GM23338 (cell line): ENCODE data around the gene ADAMTS15.

ENCODE experiments used
- CREB1 ChIP-seq: fragments of 250-450 bp; sonication (Bioruptor Pico); IDR thresholded peaks from 2 replicates; pipeline ENCODE4 v1.5.0; 2020; ENCODE audit warnings: low read depth, mild to moderate bottlenecking, moderate library complexity
- EZH2 ChIP-seq: fragments of 200-600 bp; sonication (generic); IDR thresholded peaks from one replicate; pipeline ENCODE4 v1.8.0; 2017; ENCODE audit warnings: antibody characterized with exemption, mild to moderate bottlenecking, low read depth; ENCODE audit not compliant: unreplicated experiment
- EZH2phosphoT487 ChIP-seq: fragments of 200-600 bp; sonication (generic); IDR thresholded peaks from one replicate; pipeline ENCODE4 v1.8.1; 2018; ENCODE audit warnings: antibody characterized with exemption; ENCODE audit not compliant: unreplicated experiment
- JUNB ChIP-seq: IDR thresholded peaks from one replicate; pipeline ENCODE4 v1.6.1; 2016; ENCODE audit warnings: antibody characterized with exemption; ENCODE audit not compliant: unreplicated experiment
- NANOG ChIP-seq: IDR thresholded peaks from 2 replicates; pipeline ENCODE4 v1.6.1; 2016; ENCODE audit warnings: antibody characterized with exemption, borderline replicate concordance
- POLR2AphosphoS5 ChIP-seq: IDR thresholded peaks from 2 replicates; pipeline ENCODE4 v1.6.1; 2016; ENCODE audit warnings: antibody characterized with exemption, low read depth
- STAT1 ChIP-seq: IDR thresholded peaks from one replicate; pipeline ENCODE4 v1.6.1; 2016; ENCODE audit warnings: antibody characterized with exemption; ENCODE audit not compliant: unreplicated experiment
- ZNF114 ChIP-seq: fragments of 250-450 bp; sonication (Bioruptor Pico); IDR thresholded peaks from 2 replicates; pipeline ENCODE4 v1.5.0; 2020; ENCODE audit warnings: mild to moderate bottlenecking, moderate library complexity
- ZNF331 ChIP-seq: fragments of 250-450 bp; sonication (Bioruptor Pico); IDR thresholded peaks from 2 replicates; pipeline ENCODE4 v1.5.0; 2020; ENCODE audit warnings: low read depth, mild to moderate bottlenecking, moderate library complexity
- TF ChIP-seq, protein P1 (sequence below), 2 experiments: fragments of 200-600 bp in 1 of 2; sonication (generic) in 1 of 2; conservative IDR thresholded peaks; 2 replicates each; pipeline versions ENCODE4 v1.5.1 to v1.6.1; 2016 to 2017; ENCODE audit warnings: antibody characterized with exemption in 2 of 2, low read depth in 2 of 2, mild to moderate bottlenecking in 2 of 2, moderate library complexity in 1 of 2
- TF ChIP-seq, protein P2 (sequence below): IDR thresholded peaks from one replicate; pipeline ENCODE4 v1.6.1; 2018; ENCODE audit warnings: antibody characterized with exemption; ENCODE audit not compliant: unreplicated experiment
- TF ChIP-seq, protein P3 (sequence below): fragments of 250-450 bp; sonication (Bioruptor Pico); IDR thresholded peaks from 2 replicates; pipeline ENCODE4 v1.5.0; 2020; ENCODE audit warnings: mild to moderate bottlenecking, moderate library complexity
- TF ChIP-seq, protein P4 (sequence below): IDR thresholded peaks from 2 replicates; pipeline ENCODE4 v1.6.1; 2016; ENCODE audit warnings: antibody characterized with exemption

DNA sequence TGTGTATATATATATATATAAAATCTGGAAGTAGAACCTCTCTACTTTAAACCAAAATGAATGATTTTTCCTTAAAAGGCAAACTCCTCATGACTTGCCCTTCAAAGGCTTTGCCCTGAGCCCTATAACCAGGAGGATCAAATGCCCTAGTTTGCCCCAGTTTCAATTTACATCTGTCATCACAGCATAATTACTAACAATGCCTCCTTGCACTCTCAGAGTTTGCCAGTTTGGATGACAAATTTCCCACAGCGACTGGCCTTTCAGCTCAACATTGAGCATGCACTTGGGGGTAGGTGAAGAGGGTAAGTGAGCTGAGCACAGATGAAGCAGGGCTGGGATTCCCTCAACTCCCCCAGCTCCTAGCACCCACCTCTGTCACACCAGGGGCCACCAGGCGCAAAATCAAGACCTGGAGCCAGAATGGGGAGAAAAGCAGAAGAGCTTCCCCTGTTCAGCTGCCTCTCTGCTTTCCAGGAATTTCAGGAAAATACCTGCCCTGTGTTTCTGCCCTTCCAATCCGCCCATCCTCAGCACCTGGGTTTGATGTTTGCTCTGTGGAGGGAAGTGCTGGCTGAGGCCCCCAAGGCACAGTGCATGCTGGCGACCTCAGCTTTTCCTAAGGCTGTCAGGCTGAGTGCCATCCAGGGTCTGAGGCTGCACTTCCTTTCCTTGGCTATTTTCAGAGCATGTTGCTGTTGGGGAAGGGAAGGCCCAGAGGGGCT, 67.5 kb downstream of the ADAMTS15 start:
- no peak for TF ChIP-seq JUNB
- TF ChIP-seq, protein P1, sequence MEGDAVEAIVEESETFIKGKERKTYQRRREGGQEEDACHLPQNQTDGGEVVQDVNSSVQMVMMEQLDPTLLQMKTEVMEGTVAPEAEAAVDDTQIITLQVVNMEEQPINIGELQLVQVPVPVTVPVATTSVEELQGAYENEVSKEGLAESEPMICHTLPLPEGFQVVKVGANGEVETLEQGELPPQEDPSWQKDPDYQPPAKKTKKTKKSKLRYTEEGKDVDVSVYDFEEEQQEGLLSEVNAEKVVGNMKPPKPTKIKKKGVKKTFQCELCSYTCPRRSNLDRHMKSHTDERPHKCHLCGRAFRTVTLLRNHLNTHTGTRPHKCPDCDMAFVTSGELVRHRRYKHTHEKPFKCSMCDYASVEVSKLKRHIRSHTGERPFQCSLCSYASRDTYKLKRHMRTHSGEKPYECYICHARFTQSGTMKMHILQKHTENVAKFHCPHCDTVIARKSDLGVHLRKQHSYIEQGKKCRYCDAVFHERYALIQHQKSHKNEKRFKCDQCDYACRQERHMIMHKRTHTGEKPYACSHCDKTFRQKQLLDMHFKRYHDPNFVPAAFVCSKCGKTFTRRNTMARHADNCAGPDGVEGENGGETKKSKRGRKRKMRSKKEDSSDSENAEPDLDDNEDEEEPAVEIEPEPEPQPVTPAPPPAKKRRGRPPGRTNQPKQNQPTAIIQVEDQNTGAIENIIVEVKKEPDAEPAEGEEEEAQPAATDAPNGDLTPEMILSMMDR (conservative IDR thresholded peaks at IDR 0.05; ENCODE audit: low read depth in 2 of 2): no peak
- no peak for TF ChIP-seq EZH2
- TF ChIP-seq EZH2phosphoT487: no peak
- TF ChIP-seq, protein P2, sequence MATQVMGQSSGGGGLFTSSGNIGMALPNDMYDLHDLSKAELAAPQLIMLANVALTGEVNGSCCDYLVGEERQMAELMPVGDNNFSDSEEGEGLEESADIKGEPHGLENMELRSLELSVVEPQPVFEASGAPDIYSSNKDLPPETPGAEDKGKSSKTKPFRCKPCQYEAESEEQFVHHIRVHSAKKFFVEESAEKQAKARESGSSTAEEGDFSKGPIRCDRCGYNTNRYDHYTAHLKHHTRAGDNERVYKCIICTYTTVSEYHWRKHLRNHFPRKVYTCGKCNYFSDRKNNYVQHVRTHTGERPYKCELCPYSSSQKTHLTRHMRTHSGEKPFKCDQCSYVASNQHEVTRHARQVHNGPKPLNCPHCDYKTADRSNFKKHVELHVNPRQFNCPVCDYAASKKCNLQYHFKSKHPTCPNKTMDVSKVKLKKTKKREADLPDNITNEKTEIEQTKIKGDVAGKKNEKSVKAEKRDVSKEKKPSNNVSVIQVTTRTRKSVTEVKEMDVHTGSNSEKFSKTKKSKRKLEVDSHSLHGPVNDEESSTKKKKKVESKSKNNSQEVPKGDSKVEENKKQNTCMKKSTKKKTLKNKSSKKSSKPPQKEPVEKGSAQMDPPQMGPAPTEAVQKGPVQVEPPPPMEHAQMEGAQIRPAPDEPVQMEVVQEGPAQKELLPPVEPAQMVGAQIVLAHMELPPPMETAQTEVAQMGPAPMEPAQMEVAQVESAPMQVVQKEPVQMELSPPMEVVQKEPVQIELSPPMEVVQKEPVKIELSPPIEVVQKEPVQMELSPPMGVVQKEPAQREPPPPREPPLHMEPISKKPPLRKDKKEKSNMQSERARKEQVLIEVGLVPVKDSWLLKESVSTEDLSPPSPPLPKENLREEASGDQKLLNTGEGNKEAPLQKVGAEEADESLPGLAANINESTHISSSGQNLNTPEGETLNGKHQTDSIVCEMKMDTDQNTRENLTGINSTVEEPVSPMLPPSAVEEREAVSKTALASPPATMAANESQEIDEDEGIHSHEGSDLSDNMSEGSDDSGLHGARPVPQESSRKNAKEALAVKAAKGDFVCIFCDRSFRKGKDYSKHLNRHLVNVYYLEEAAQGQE: no peak
- TF ChIP-seq POLR2AphosphoS5: no peak
- no peak for TF ChIP-seq NANOG
- TF ChIP-seq STAT1: no peak
- TF ChIP-seq CREB1 (CRISPR knock-in tag): no peak
- TF ChIP-seq ZNF114: no peak
- TF ChIP-seq, protein P3, sequence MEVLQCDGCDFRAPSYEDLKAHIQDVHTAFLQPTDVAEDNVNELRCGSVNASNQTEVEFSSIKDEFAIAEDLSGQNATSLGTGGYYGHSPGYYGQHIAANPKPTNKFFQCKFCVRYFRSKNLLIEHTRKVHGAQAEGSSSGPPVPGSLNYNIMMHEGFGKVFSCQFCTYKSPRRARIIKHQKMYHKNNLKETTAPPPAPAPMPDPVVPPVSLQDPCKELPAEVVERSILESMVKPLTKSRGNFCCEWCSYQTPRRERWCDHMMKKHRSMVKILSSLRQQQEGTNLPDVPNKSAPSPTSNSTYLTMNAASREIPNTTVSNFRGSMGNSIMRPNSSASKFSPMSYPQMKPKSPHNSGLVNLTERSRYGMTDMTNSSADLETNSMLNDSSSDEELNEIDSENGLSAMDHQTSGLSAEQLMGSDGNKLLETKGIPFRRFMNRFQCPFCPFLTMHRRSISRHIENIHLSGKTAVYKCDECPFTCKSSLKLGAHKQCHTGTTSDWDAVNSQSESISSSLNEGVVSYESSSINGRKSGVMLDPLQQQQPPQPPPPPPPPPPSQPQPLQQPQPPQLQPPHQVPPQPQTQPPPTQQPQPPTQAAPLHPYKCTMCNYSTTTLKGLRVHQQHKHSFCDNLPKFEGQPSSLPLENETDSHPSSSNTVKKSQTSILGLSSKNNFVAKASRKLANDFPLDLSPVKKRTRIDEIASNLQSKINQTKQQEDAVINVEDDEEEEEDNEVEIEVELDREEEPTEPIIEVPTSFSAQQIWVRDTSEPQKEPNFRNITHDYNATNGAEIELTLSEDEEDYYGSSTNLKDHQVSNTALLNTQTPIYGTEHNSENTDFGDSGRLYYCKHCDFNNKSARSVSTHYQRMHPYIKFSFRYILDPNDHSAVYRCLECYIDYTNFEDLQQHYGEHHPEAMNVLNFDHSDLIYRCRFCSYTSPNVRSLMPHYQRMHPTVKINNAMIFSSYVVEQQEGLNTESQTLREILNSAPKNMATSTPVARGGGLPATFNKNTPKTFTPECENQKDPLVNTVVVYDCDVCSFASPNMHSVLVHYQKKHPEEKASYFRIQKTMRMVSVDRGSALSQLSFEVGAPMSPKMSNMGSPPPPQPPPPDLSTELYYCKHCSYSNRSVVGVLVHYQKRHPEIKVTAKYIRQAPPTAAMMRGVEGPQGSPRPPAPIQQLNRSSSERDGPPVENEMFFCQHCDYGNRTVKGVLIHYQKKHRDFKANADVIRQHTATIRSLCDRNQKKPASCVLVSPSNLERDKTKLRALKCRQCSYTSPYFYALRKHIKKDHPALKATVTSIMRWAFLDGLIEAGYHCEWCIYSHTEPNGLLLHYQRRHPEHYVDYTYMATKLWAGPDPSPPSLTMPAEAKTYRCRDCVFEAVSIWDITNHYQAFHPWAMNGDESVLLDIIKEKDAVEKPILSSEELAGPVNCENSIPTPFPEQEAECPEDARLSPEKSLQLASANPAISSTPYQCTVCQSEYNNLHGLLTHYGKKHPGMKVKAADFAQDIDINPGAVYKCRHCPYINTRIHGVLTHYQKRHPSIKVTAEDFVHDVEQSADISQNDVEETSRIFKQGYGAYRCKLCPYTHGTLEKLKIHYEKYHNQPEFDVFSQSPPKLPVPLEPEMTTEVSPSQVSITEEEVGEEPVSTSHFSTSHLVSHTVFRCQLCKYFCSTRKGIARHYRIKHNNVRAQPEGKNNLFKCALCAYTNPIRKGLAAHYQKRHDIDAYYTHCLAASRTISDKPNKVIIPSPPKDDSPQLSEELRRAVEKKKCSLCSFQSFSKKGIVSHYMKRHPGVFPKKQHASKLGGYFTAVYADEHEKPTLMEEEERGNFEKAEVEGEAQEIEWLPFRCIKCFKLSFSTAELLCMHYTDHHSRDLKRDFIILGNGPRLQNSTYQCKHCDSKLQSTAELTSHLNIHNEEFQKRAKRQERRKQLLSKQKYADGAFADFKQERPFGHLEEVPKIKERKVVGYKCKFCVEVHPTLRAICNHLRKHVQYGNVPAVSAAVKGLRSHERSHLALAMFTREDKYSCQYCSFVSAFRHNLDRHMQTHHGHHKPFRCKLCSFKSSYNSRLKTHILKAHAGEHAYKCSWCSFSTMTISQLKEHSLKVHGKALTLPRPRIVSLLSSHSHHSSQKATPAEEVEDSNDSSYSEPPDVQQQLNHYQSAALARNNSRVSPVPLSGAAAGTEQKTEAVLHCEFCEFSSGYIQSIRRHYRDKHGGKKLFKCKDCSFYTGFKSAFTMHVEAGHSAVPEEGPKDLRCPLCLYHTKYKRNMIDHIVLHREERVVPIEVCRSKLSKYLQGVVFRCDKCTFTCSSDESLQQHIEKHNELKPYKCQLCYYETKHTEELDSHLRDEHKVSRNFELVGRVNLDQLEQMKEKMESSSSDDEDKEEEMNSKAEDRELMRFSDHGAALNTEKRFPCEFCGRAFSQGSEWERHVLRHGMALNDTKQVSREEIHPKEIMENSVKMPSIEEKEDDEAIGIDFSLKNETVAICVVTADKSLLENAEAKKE (CRISPR knock-in tag): no peak
- TF ChIP-seq, protein P4, sequence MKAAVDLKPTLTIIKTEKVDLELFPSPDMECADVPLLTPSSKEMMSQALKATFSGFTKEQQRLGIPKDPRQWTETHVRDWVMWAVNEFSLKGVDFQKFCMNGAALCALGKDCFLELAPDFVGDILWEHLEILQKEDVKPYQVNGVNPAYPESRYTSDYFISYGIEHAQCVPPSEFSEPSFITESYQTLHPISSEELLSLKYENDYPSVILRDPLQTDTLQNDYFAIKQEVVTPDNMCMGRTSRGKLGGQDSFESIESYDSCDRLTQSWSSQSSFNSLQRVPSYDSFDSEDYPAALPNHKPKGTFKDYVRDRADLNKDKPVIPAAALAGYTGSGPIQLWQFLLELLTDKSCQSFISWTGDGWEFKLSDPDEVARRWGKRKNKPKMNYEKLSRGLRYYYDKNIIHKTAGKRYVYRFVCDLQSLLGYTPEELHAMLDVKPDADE: no peak
- no peak for TF ChIP-seq ZNF331 (CRISPR knock-in tag)
